GM12878 (cell line): ENCODE data around the gene USP2. TPM values are rescaled to one million over a fixed set of nuclear protein-coding genes. Genes with fewer than 3 reads are reported as not detected.

Experiments
- ATAC-seq: fragments of 200-7000 bp; cut with Tn5 transposase; 3 replicates; pipeline ENCODE4 v1.9.1; 2020; ENCODE audit warnings: mild to moderate bottlenecking, moderate library complexity
- BruUV-seq: library from RNA; stranded (reverse); fragments of 400-500 nt; replicated peaks from 2 replicates; lab custom pipeline; 2021; lab: Mats Ljungman, UMichigan
- CTCF ChIA-PET: fragments of 300-600 bp; sonication (Branson Sonifier 250); formaldehyde crosslinking; extraction: SDS; loops from one replicate; lab custom pipeline; 2021; ENCODE audit warnings: inconsistent platforms; lab: Yijun Ruan, JAX
- POLR2A ChIA-PET: fragments of 350-600 bp; formaldehyde crosslinking; extraction: SDS; loops from one replicate; lab custom pipeline; 2021; ENCODE audit warnings: inconsistent platforms; lab: Charles Lee
- RAD21 ChIA-PET: fragments of 300-600 bp; sonication (Branson Sonifier 250); formaldehyde crosslinking; loops from one replicate; lab custom pipeline; 2023; ENCODE audit warnings: antibody characterized with exemption; ENCODE audit not compliant: unreplicated experiment; lab: Charles Lee
- SMC1A ChIA-PET: fragments of 300-600 bp; sonication (Branson Sonifier 250); formaldehyde crosslinking; loops from one replicate; lab custom pipeline; 2023; ENCODE audit not compliant: unreplicated experiment, uncharacterized antibody; lab: Charles Lee
- DNase-seq: peaks from one replicate; pipeline ENCODE4 v3.0.0-alpha.2; 2011; ENCODE audit warnings: low read depth, low spot score
- FAIRE-seq: peaks from 3 replicates; lab custom pipeline; 2011; peaks lifted over from hg19 to GRCh38; lab: Jason Lieb, UNC
- H2AFZ ChIP-seq: 2 replicates; pipeline ENCODE4 v1.6.0; 2011; ENCODE audit warnings: low read depth, low read length, control low read depth; ENCODE audit not compliant: control insufficient read depth
- H3K27ac ChIP-seq: 2 replicates; pipeline ENCODE4 v1.5.1; 2011; ENCODE audit warnings: control low read depth; ENCODE audit not compliant: control insufficient read depth, insufficient read depth
- H3K27me3 ChIP-seq, 2 experiments: replicated peaks in 1 of 2; 2 replicates each; pipeline versions ENCODE4 v1.6.0 to v1.6.1; 2011; ENCODE audit warnings: low read length in 1 of 2; ENCODE audit not compliant: control insufficient read depth in 2 of 2, insufficient read depth in 2 of 2
- H3K36me3 ChIP-seq, 2 experiments: 2 replicates each; pipeline ENCODE4 v1.5.1; 2011; ENCODE audit warnings: low read length in 1 of 2; ENCODE audit not compliant: control insufficient read depth in 2 of 2, insufficient read depth in 2 of 2
- H3K4me1 ChIP-seq: 2 replicates; pipeline ENCODE4 v1.6.1; 2011; ENCODE audit warnings: mild to moderate bottlenecking, low read length, moderate library complexity, mixed read lengths; ENCODE audit not compliant: control insufficient read depth, insufficient read depth
- H3K4me2 ChIP-seq: 2 replicates; pipeline ENCODE4 v1.6.0; 2011; ENCODE audit warnings: control low read depth; ENCODE audit not compliant: control insufficient read depth, insufficient read depth
- H3K4me3 ChIP-seq: fragments of 200-600 bp; sonication (generic); 2 replicates; pipeline ENCODE4 v1.5.1; 2016
- H3K79me2 ChIP-seq: 2 replicates; pipeline ENCODE4 v1.6.0; 2011; ENCODE audit warnings: low read length; ENCODE audit not compliant: control insufficient read depth, insufficient read depth
- H3K9ac ChIP-seq: 2 replicates; pipeline ENCODE4 v1.8.0; 2011; ENCODE audit warnings: low read length, control low read depth, mixed read lengths; ENCODE audit not compliant: control insufficient read depth, insufficient read depth
- H3K9me3 ChIP-seq: replicated peaks from 3 replicates; pipeline ENCODE4 v1.5.1; 2011; ENCODE audit warnings: mild to moderate bottlenecking, low read length; ENCODE audit not compliant: control insufficient read depth, insufficient read depth
- H4K20me1 ChIP-seq: 2 replicates; pipeline ENCODE4 v1.6.0; 2011; ENCODE audit not compliant: control insufficient read depth, insufficient read depth
- ATF2 ChIP-seq: IDR thresholded peaks from 2 replicates; pipeline ENCODE4 v1.6.1; 2012; ENCODE audit warnings: low read length, inconsistent platforms
- CHD1 ChIP-seq: IDR thresholded peaks from 2 replicates; pipeline ENCODE4 v1.6.1; 2012; ENCODE audit warnings: low read depth, low read length, improper control_type of control experiment
- E2F8 ChIP-seq: fragments of 450-650 bp; IDR thresholded peaks from 2 replicates; pipeline ENCODE4 v1.6.1; 2018; ENCODE audit warnings: mild to moderate bottlenecking, low read depth, moderate library complexity; ENCODE audit not compliant: partially characterized antibody
- FOXM1 ChIP-seq: IDR thresholded peaks from 2 replicates; pipeline ENCODE4 v1.6.1; 2012; ENCODE audit warnings: low read depth, mild to moderate bottlenecking, inconsistent platforms, low read length, moderate library complexity
- MTA2 ChIP-seq: fragments of 450-650 bp; IDR thresholded peaks from 2 replicates; pipeline ENCODE4 v1.6.1; 2016; ENCODE audit warnings: low read depth, mild to moderate bottlenecking, moderate library complexity
- NBN ChIP-seq: fragments of 450-650 bp; IDR thresholded peaks from 2 replicates; pipeline ENCODE4 v1.6.1; 2016
- RAD21 ChIP-seq: IDR thresholded peaks from 2 replicates; pipeline ENCODE4 v1.6.1; 2011; ENCODE audit warnings: mild to moderate bottlenecking, low read depth, low read length, moderate library complexity; ENCODE audit not compliant: insufficient read depth
- SP1 ChIP-seq: IDR thresholded peaks from one replicate; pipeline ENCODE4 v1.6.1; 2011; ENCODE audit warnings: low read depth, low read length
- SREBF2 ChIP-seq: IDR thresholded peaks from 2 replicates; pipeline ENCODE4 v1.6.1; 2012; ENCODE audit warnings: mild to moderate bottlenecking, low read length
- SUZ12 ChIP-seq: fragments of 200-600 bp; sonication (generic); IDR thresholded peaks from one replicate; pipeline ENCODE4 v1.6.1; 2018; ENCODE audit warnings: antibody characterized with exemption, mild to moderate bottlenecking; ENCODE audit not compliant: unreplicated experiment
- YBX1 ChIP-seq: fragments of 450-650 bp; IDR thresholded peaks from 2 replicates; pipeline ENCODE4 v1.6.1; 2016; ENCODE audit warnings: antibody characterized with exemption
- WGBS: methylation state at CpG from one replicate; pipeline ENCODE4 v1.1.6; 2016; ENCODE audit warnings: low lambda C conversion rate; ENCODE audit not compliant: insufficient replicate concordance, insufficient coverage; ENCODE audit errors: missing lambda C conversion rate; 5-methylcytosine and 5-hydroxymethylcytosine counted together
- in situ Hi-C: fragments of 300-500 bp; cut with MboI; formaldehyde crosslinking; loops from 9 replicates; pipeline ENCODE4 v1.14.3; 2018; ENCODE audit warnings: mixed read lengths
- intact Hi-C: fragments of 100-400 bp; cut with micrococcal nuclease; formaldehyde crosslinking; loops from one replicate; pipeline ENCODE4 v1.14.2; 2022; ENCODE audit not compliant: unreplicated experiment
- polyA plus RNA-seq, 11 experiments: library from polyadenylated mRNA; depleted of rRNA in 4 of 11; unstranded in 6 of 11; stranded (reverse) in 5 of 11; fragments of >200 nt; fragmentation: Nextera tagmentation in 4 of 11; fragmentation: Illumina TruSeq in 1 of 11; extraction: Ambion mirVana in 4 of 11; extraction: Trizol in 1 of 11; gene quantifications; 1 replicate in 1 of 11; 2 replicates in 10 of 11; pipeline versions ENCODE4 v1.2.1 to v1.2.3, GENCODE V29; 2011 to 2016; ENCODE audit warnings: inconsistent platforms in 2 of 11, missing spikeins in 2 of 11, low read depth in 1 of 11
- total RNA-seq, 4 experiments: library from RNA; depleted of rRNA in 3 of 4; stranded (reverse); fragments of >200 nt in 3 of 4; fragmentation: Illumina TruSeq in 1 of 4; extraction: Trizol in 1 of 4; gene quantifications; 2 replicates each; pipeline versions ENCODE4 v1.2.1 to v1.2.3, GENCODE V29; 2013 to 2021

Gene USP2
- total and polyA plus RNA-seq, 10 of the 15 experiments (the other 5 are each of a cell fraction or from before 2014, with no cell fraction given) = 0.03 to 0.13 (median 0.06) TPM; not detected in 4

GRCh38 chr11:119380827-119381180 is 686 bp downstream of the USP2 start:
- ChIA-PET CTCF (interaction anchor here (0.9 to 17.9 kb wide), 10 partner anchors 10 to 212 kb away, joined by 3 to 183 read pairs (median 6); partner anchors contain the start of gene NLRX1), POLR2A (interaction anchor here (0.6 to 0.7 kb wide), 2 partner anchors 24 to 323 kb away, joined by 4 to 5 read pairs; no protein-coding TSS in a partner anchor)
- 0 out of 2 replicates have a peak, but pooled peaks cover 3% of the 10 kb centered on the region for H3K4me1 ChIP-seq
- no peak for DNase-seq
- no peak overlapping the region for H3K9ac ChIP-seq
- no peaks in the 10 kb centered on the region for H3K9me3 ChIP-seq
- no TSS peak for BruUV-seq
- H2AFZ ChIP-seq = no peak overlapping the region
- no peak overlapping the region for H3K4me2 ChIP-seq
- 8% methylated on average over 10 of the region's 10 CpGs for WGBS
- peaks cover 0 to 8% of the 10 kb centered on the region in 2 experiments; a peak in 3 of 4 replicates for H3K27me3 ChIP-seq
- in situ Hi-C loops = no loop called here
- H3K36me3 ChIP-seq = no peaks in the 10 kb centered on the region
- TF ChIP-seq ATF2 (no peak), NBN (no peak), FOXM1 (no peak), SUZ12 (no peak), E2F8 (no peak), SP1 (no peak), YBX1 (no peak), SREBF2 (no peak), CHD1 (no peak), RAD21 (no peak), MTA2 (no peak)
- TF ChIP-seq, all 136 proteins: peak for 0
- ChIA-PET SMC1A (interaction anchor here (0.9 to 1.5 kb wide), 3 partner anchors 9 to 94 kb away, joined by 3 to 9 read pairs (median 7); no protein-coding TSS in a partner anchor), RAD21 (interaction anchor here (0.6 kb wide), 1 partner anchor 476 kb away, joined by 3 read pairs; no protein-coding TSS in a partner anchor)
- no peaks in the 10 kb centered on the region for H4K20me1 ChIP-seq
- H3K27ac ChIP-seq = no peak overlapping the region
- ATAC-seq (no peak), FAIRE-seq (no peak)
- intact Hi-C loops = no loop called here
- H3K79me2 ChIP-seq = no peaks in the 10 kb centered on the region
- H3K4me3 ChIP-seq = no peak overlapping the region
